HG03521 (cell line): ENCODE measurements around the gene PYGM.

Experiments used
- ATAC-seq: cut with Tn5 transposase; IDR thresholded peaks from one replicate; pipeline ENCODE4 v1.9.1; 2021; ENCODE audit warnings: mild to moderate bottlenecking, moderate library complexity; ENCODE audit not compliant: unreplicated experiment

PYGM gene

GRCh38 chr11:64754919-64755662 lies 4.7 kb downstream of the PYGM start:
- no peak for ATAC-seq

GRCh38 chr11:64754124-64754918 lies 5.5 kb downstream of the PYGM start:
- ATAC-seq, result no peak

GRCh38 chr11:64753380-64754123 lies 6.2 kb downstream of the PYGM start:
- no peak for ATAC-seq

- no peak for ATAC-seq
Observed at GRCh38 chr11:64753019-64753379, 6.8 kb downstream of the PYGM start.

GRCh38 chr11:64752175-64752970 lies 7.4 kb downstream of the PYGM start:
- no peak for ATAC-seq

- ATAC-seq, result no peak
Observed at GRCh38 chr11:64751580-64751979, 8.2 kb downstream of the PYGM start.

GRCh38 chr11:64751136-64751535 lies 8.6 kb downstream of the PYGM start:
- ATAC-seq, result no peak

GRCh38 chr11:64750361-64751054 lies 9.3 kb downstream of the PYGM start:
- no peak for ATAC-seq

- no peak for ATAC-seq
Observed at GRCh38 chr11:64747961-64748665, 11.7 kb downstream of the PYGM start.

GRCh38 chr11:64746486-64746885 lies 13.3 kb downstream of the PYGM start:
- no peak for ATAC-seq

- ATAC-seq, result no peak
Observed at GRCh38 chr11:64745521-64746328, 14.0 kb downstream of the PYGM start.

GRCh38 chr11:64745189-64745520 lies 14.6 kb downstream of the PYGM start:
- no peak for ATAC-seq

GRCh38 chr11:64744544-64745188 lies 15.1 kb downstream of the PYGM start:
- ATAC-seq, result no peak

- no peak for ATAC-seq
Observed at GRCh38 chr11:64743591-64744543, 15.9 kb downstream of the PYGM start, which contains the start of gene RASGRP2. RASGRP2 (minus strand) TSS chr11:64744142; CDS start chr11:64742866, 1,276 bp downstream.

GRCh38 chr11:64742889-64743590 lies 16.7 kb downstream of the PYGM start:
- no peak for ATAC-seq

GRCh38 chr11:64742087-64742888 lies 17.5 kb downstream of the PYGM start:
- no peak for ATAC-seq
